ENCODE measurements around the gene SPTBN1. TPM values are rescaled to one million over a fixed set of nuclear protein-coding genes. Genes with fewer than 3 reads are reported as not detected.

Gene SPTBN1
- total and polyA plus RNA-seq, 9 of the 15 experiments (the other 6 are each of a cell fraction or from before 2014, with no cell fraction given) = 8.9 to 66.8 (median 31.4) TPM

- Histone ChIP-seq H3K9me3 (replicated peaks; ENCODE audit: control insufficient read depth, insufficient read depth, low read depth, low read length) (no peaks in the 10 kb centered on the region), H3K27ac (ENCODE audit: extremely low read depth, low read depth, low read length) (no peak overlapping the region), H3K27me3 (ENCODE audit: control insufficient read depth in 2 of 2, insufficient read depth in 2 of 2, low read length in 2 of 2) (no peaks in the 10 kb centered on the region), H2AFZ (ENCODE audit: low read depth, low read length) (no peak overlapping the region), H3K9me1 (ENCODE audit: control insufficient read depth, insufficient read depth, low read length) (no peaks in the 10 kb centered on the region), H3K36me3 (ENCODE audit: control insufficient read depth, insufficient read depth, low read length) (peaks cover 75% of the 10 kb centered on the region), H4K20me1 (replicated peaks; ENCODE audit: control insufficient read depth, insufficient read depth, low read length) (no peaks in the 10 kb centered on the region), H3K4me3 (no peak overlapping the region), H3K79me2 (ENCODE audit: control insufficient read depth, insufficient read depth, low read length) (no peaks in the 10 kb centered on the region), H3K9ac (ENCODE audit: insufficient read depth in 1 of 2, low read depth in 2 of 2, low read length in 2 of 2) (no peak overlapping the region), H3K4me1 (replicated peaks in 1 of 2; ENCODE audit: control insufficient read depth in 2 of 2, insufficient read depth in 2 of 2, low read length in 2 of 2) (0 out of 5 replicates have a peak, but pooled peaks cover 0 to 3% of the 10 kb centered on the region in 2 experiments), H3K4me2 (ENCODE audit: insufficient read depth, low read length) (no peak overlapping the region)
- TF ChIP-seq RFX1 (IDR thresholded peaks at IDR 0.05) = peak; percentile 62
- TF ChIP-seq RFX5 (IDR thresholded peaks at IDR 0.05; ENCODE audit: low read depth, low read length) = no peak
- ChIA-PET CTCF (ENCODE audit: low intra/inter-chr PET ratio) (no interaction called here), POLR2A (interaction anchor here (0.6 kb wide), 1 partner anchor 15 kb away, joined by 3 read pairs; no protein-coding TSS in a partner anchor)
- FAIRE-seq (no peak), ATAC-seq (no peak), DNase-seq (ENCODE audit: extremely low read depth in 1 of 4, low spot score in 3 of 4) (no peak)
- in situ Hi-C loops (cut with MboI) (loop anchor here (10.0 kb wide), 1 partner anchor 118 kb away; no protein-coding TSS in a partner anchor), intact Hi-C loops (cut with micrococcal nuclease) (no loop called here)
- WGBS (ENCODE audit: insufficient coverage, low coverage, missing lambda C conversion rate) = 79% methylated on average over 11 of the region's 11 CpGs
- BruUV-seq (replicated peaks) = no TSS peak
Measured at GRCh38 chr2:54642677-54643430, 186.7 kb downstream of the SPTBN1 start.

GRCh38 chr2:54644236-54644635, 188.1 kb downstream of the SPTBN1 start:
- in situ Hi-C loops (cut with MboI) (loop anchor here (10.0 kb wide), 1 partner anchor 119 kb away; no protein-coding TSS in a partner anchor), intact Hi-C loops (cut with micrococcal nuclease) (no loop called here)
- H3K4me3 ChIP-seq = no peak overlapping the region
- no peaks in the 10 kb centered on the region for H3K79me2 ChIP-seq (ENCODE audit: control insufficient read depth, insufficient read depth, low read length)
- H3K9me1 ChIP-seq (ENCODE audit: control insufficient read depth, insufficient read depth, low read length) = no peaks in the 10 kb centered on the region
- 92% methylated on average over 4 of the region's 4 CpGs for WGBS (ENCODE audit: insufficient coverage, low coverage, missing lambda C conversion rate)
- DNase-seq (ENCODE audit: extremely low read depth in 1 of 4, low spot score in 3 of 4) (no peak), ATAC-seq (no peak), FAIRE-seq (no peak)
- H3K4me2 ChIP-seq (ENCODE audit: insufficient read depth, low read length) = no peak overlapping the region
- no peak overlapping the region for H3K27ac ChIP-seq (ENCODE audit: extremely low read depth, low read depth, low read length)
- no peak overlapping the region for H2AFZ ChIP-seq (ENCODE audit: low read depth, low read length)
- H3K9me3 ChIP-seq (replicated peaks; ENCODE audit: control insufficient read depth, insufficient read depth, low read depth, low read length) = no peaks in the 10 kb centered on the region
- POLR2A ChIA-PET = no interaction called here
- no peak for TF ChIP-seq MITF (IDR thresholded peaks at IDR 0.05)
- TF ChIP-seq ZNF184 (CRISPR knock-in tag; IDR thresholded peaks at IDR 0.05) = no peak
- no peak for TF ChIP-seq ZNF224 (CRISPR knock-in tag; IDR thresholded peaks at IDR 0.05)
- TF ChIP-seq FOS (IDR thresholded peaks at IDR 0.05; ENCODE audit: extremely low read depth, insufficient read length) = no peak
- no peak for TF ChIP-seq KLF16 (IDR thresholded peaks at IDR 0.05)
- TF ChIP-seq ZNF740 (CRISPR knock-in tag; IDR thresholded peaks at IDR 0.05) = no peak
- TF ChIP-seq ZNF740 (tag; IDR thresholded peaks at IDR 0.05) = no peak
- TF ChIP-seq MAZ (CRISPR knock-in tag; conservative IDR thresholded peaks at IDR 0.05 in 1 of 2, IDR thresholded peaks at IDR 0.05 in 1 of 2) = no peak
- no peak for TF ChIP-seq ZNF551 (CRISPR knock-in tag; IDR thresholded peaks at IDR 0.05)
- no peak for TF ChIP-seq HNRNPL (IDR thresholded peaks at IDR 0.05; ENCODE audit: low read depth, low read length)
- CTCF ChIA-PET (ENCODE audit: low intra/inter-chr PET ratio) = no interaction called here
- H3K27me3 ChIP-seq (ENCODE audit: control insufficient read depth in 2 of 2, insufficient read depth in 2 of 2, low read length in 2 of 2) = no peaks in the 10 kb centered on the region
- H4K20me1 ChIP-seq (replicated peaks; ENCODE audit: control insufficient read depth, insufficient read depth, low read length) = no peaks in the 10 kb centered on the region
- no peak overlapping the region for H3K9ac ChIP-seq (ENCODE audit: insufficient read depth in 1 of 2, low read depth in 2 of 2, low read length in 2 of 2)
- BruUV-seq (replicated peaks) = no TSS peak
- peaks cover 75% of the 10 kb centered on the region; the same call in 2 of the 3 replicates for H3K36me3 ChIP-seq (ENCODE audit: control insufficient read depth, insufficient read depth, low read length)
- H3K4me1 ChIP-seq (replicated peaks in 1 of 2; ENCODE audit: control insufficient read depth in 2 of 2, insufficient read depth in 2 of 2, low read length in 2 of 2) = 0 out of 5 replicates have a peak, but pooled peaks cover 0 to 3% of the 10 kb centered on the region in 2 experiments

Data from K562 (cell line).